ENCODE data around the gene EPB41L4B. TPM values are rescaled to one million over a fixed set of nuclear protein-coding genes. Genes with fewer than 3 reads are reported as not detected.

EPB41L4B gene
- total and polyA plus RNA-seq, 2 of the 13 experiments (the other 11 are each of a cell fraction or from before 2014, with no cell fraction given), result 17.6 to 22.1 TPM

DNA sequence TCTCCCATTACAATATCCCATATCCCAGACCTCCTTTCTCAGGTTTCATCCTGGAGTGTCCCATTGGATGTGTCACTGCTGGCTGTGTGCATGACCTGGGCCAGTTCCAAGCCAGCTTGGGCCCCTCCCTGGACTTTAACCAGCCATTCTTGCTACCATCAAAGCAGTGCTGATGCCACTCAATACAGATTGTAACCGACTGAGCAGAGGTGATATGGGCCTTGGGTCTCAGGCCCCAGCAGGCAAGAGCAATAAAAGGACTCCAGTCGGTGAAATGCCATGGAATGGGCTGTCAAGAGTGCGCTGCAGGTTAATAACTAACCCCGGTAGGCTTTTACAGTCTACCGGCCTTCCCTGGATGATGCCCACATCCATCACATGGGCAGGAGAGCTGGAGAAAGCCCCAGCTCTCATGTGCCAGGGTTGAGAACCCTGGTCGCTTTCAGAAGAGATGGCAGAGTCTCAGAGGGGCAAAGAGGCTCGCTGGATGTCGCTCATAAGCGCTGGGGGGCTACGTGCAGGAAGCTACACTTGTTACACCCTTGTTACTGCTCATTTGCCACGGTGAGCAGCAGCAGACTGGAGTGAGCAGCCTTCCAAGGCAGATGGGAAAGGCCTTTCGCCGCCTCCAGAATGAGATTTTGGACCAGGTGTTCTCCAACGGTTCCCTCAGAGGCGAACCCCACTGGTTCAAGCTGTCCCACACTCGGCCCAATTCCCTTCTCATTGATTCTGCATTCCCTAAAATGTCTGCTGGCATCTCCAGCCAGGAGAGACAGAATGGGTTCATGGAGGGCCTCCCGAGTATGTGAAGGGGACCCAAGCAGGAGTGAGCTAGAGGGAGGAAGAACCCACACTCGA lies 13.2 kb downstream of the EPB41L4B start:
- POLR2A ChIA-PET, result interaction anchor here (0.7 to 2.1 kb wide), 9 partner anchors 9 to 865 kb away, joined by 3 to 17 read pairs (median 4); no protein-coding TSS in a partner anchor
- H3K27ac ChIP-seq (ENCODE audit: extremely low read length, insufficient read depth, low read length), result peak overlapping the region; percentile 76
- TF ChIP-seq RXRB (CRISPR knock-in tag; IDR thresholded peaks at IDR 0.05; ENCODE audit: borderline replicate concordance) (peak; percentile 91), ZFP1 (CRISPR knock-in tag; IDR thresholded peaks at IDR 0.05) (peak; percentile 47; the same call in 1 of the 2 replicates), ZMAT3 (CRISPR knock-in tag; conservative IDR thresholded peaks at IDR 0.05) (peak; percentile 58; the same call in 1 of the 2 replicates), ZNF772 (CRISPR knock-in tag; IDR thresholded peaks at IDR 0.05) (peak; percentile 58; the same call in 1 of the 2 replicates), ZNF724P (CRISPR knock-in tag; IDR thresholded peaks at IDR 0.05; ENCODE audit: borderline replicate concordance) (0 out of 2 replicates have a peak, but pooled peaks have one; percentile 27), SMAD3 (CRISPR knock-in tag; IDR thresholded peaks at IDR 0.05) (peak; percentile 59; the same call in 1 of the 2 replicates), YEATS2 (CRISPR knock-in tag; IDR thresholded peaks at IDR 0.05; ENCODE audit: borderline replicate concordance) (peak; percentile 20; the same call in 1 of the 2 replicates), STAG1 (CRISPR knock-in tag; IDR thresholded peaks at IDR 0.05) (peak; percentile 8; the same call in 1 of the 2 replicates), EHMT2 (IDR thresholded peaks at IDR 0.05; ENCODE audit: borderline replicate concordance, low read depth, low read length) (peak; percentile 76; the same call in 1 of the 2 replicates), ELF1 (CRISPR knock-in tag; IDR thresholded peaks at IDR 0.05) (no peak; the same call in 1 of the 2 replicates), ELF3 (CRISPR knock-in tag; IDR thresholded peaks at IDR 0.05) (peak; percentile 11; the same call in 1 of the 2 replicates), RBM39 (IDR thresholded peaks at IDR 0.05; ENCODE audit: low read depth, low read length, poor library complexity, severe bottlenecking) (no peak), RAD21 (CRISPR knock-in tag; IDR thresholded peaks at IDR 0.05) (0 out of 2 replicates have a peak, but pooled peaks have one; percentile 29), SUZ12 (IDR thresholded peaks at IDR 0.05; ENCODE audit: low read depth, low read length) (no peak), ZFY (CRISPR knock-in tag; IDR thresholded peaks at IDR 0.05) (peak; percentile 70; the same call in 1 of the 2 replicates)
- TF ChIP-seq, protein P1, sequence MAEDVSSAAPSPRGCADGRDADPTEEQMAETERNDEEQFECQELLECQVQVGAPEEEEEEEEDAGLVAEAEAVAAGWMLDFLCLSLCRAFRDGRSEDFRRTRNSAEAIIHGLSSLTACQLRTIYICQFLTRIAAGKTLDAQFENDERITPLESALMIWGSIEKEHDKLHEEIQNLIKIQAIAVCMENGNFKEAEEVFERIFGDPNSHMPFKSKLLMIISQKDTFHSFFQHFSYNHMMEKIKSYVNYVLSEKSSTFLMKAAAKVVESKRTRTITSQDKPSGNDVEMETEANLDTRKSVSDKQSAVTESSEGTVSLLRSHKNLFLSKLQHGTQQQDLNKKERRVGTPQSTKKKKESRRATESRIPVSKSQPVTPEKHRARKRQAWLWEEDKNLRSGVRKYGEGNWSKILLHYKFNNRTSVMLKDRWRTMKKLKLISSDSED (CRISPR knock-in tag; IDR thresholded peaks at IDR 0.05), result no peak
- TF ChIP-seq, protein P2, sequence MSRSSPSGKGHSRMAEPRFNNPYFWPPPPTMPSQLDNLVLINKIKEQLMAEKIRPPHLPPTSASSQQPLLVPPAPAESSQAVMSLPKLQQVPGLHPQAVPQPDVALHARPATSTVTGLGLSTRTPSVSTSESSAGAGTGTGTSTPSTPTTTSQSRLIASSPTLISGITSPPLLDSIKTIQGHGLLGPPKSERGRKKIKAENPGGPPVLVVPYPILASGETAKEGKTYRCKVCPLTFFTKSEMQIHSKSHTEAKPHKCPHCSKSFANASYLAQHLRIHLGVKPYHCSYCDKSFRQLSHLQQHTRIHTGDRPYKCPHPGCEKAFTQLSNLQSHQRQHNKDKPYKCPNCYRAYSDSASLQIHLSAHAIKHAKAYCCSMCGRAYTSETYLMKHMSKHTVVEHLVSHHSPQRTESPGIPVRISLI (CRISPR knock-in tag; IDR thresholded peaks at IDR 0.05; ENCODE audit: borderline replicate concordance), result peak; percentile 21; the same call in 1 of the 2 replicates

More for the DNA sequence above, 13.2 kb downstream of the EPB41L4B start:
- BruUV-seq (replicated peaks), result TSS peak; percentile 72
- intact Hi-C loops (cut with micrococcal nuclease; ENCODE audit: unreplicated experiment), result loop anchor here (1.0 kb wide), 2 partner anchors 12 to 56 kb away; no protein-coding TSS in a partner anchor
- no peaks in the 10 kb centered on the region for H3K27me3 ChIP-seq (ENCODE audit: control insufficient read depth in 1 of 2, insufficient read depth in 2 of 2, low read length in 2 of 2)
- DNase-seq (ENCODE audit: low spot score) (peak; percentile 94), FAIRE-seq (peak; percentile 99), ATAC-seq (peak; percentile 99)
- H3K4me2 ChIP-seq (ENCODE audit: low read depth, low read length), result peak overlapping the region; percentile 75
- in situ Hi-C loops (cut with HindIII; ENCODE audit: extremely low pct_ligation_motif_present, low pct_unique_long_range_greater_than_20kb), result no loop called here
- peak overlapping the region in 2 of 3 experiments; percentile 23 to 60; a peak in 3 of 6 replicates for H3K4me3 ChIP-seq (replicated peaks in 1 of 3; ENCODE audit: insufficient read depth in 1 of 3, low read depth in 2 of 3, low read length in 3 of 3)
- no peak overlapping the region for H2AFZ ChIP-seq (ENCODE audit: low read length)
- H4K20me1 ChIP-seq (ENCODE audit: insufficient read depth, low read length), result no peaks in the 10 kb centered on the region
- 0 out of 2 replicates have a peak overlapping the region, but pooled peaks have one; percentile 24 for H3K9ac ChIP-seq (ENCODE audit: insufficient read depth, low read depth, low read length)
- H3K79me2 ChIP-seq (ENCODE audit: insufficient read depth, low read length), result peaks cover 67% of the 10 kb centered on the region
- CTCF ChIA-PET (ENCODE audit: low intra/inter-chr PET ratio, low total read pairs), result no interaction called here
- no peaks in the 10 kb centered on the region for H3K9me3 ChIP-seq (ENCODE audit: low read length)
- peaks cover 84% of the 10 kb centered on the region for H3K4me1 ChIP-seq (ENCODE audit: insufficient read depth, low read length)
- WGBS (ENCODE audit: low lambda C conversion rate), result 23% methylated on average over 16 of the region's 18 CpGs
- H3K36me3 ChIP-seq (replicated peaks in 1 of 2; ENCODE audit: control insufficient read depth in 1 of 2, insufficient read depth in 2 of 2, low read length in 2 of 2), result no peaks in the 10 kb centered on the region

Measured in HepG2 (cell line).